Hematopoietic multipotent progenitor cell treated with erythropoietin and hydrocortisone succinate and interleukin-3 and kit ligand, for 6 days (in vitro differentiated cells): Measurements from ENCODE around the gene STARD3NL.
"Not testable (repeated sequence)": the region's sequence is repeated elsewhere in the genome, so short reads cannot be mapped to it uniquely, and the experiment has no call there.

Experiments
- DNase-seq: peaks from one replicate; pipeline ENCODE4 v3.0.0-alpha.2; 2015

The STARD3NL gene, protein sequence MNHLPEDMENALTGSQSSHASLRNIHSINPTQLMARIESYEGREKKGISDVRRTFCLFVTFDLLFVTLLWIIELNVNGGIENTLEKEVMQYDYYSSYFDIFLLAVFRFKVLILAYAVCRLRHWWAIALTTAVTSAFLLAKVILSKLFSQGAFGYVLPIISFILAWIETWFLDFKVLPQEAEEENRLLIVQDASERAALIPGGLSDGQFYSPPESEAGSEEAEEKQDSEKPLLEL

DNA sequence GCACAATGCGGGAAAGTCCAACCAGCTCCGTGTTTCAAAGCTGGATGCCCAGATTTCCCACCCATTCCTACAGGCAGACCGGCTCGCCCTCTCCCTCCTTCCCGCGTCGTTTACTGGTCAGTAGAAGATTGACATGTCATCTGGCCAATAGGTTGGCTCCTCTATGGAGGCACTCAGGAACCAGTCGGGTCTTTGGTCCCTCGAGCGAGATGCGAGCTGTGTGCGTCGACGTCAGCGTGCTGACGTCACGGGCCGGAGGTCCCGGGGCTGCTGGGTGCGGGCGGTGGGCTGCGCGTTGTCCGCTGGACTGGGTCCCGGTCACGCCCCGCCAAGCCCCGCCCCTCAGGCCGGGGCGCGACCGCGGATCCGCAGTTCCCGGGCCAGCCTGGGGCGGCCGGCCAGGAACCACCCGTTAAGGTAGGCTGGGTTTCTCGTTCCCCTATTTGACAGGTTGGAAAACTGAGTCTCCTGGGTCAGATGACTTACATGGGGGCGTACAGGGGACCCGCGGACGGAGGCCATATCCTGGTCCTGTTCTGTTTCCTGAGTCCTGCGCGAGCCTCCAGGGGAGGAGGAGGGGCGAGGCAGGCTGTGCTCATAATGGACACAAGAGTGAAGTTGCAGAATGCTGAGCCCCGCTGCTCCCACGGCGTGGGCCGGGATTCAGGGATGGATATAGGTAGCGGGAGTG lies at the start of gene STARD3NL:
STARD3NL (plus strand) TSS at position 242 of the 691 bp plus-strand sequence. CDS start 29,260 bp downstream, outside the sequence.
- DNase-seq: peak; percentile 100

DNA sequence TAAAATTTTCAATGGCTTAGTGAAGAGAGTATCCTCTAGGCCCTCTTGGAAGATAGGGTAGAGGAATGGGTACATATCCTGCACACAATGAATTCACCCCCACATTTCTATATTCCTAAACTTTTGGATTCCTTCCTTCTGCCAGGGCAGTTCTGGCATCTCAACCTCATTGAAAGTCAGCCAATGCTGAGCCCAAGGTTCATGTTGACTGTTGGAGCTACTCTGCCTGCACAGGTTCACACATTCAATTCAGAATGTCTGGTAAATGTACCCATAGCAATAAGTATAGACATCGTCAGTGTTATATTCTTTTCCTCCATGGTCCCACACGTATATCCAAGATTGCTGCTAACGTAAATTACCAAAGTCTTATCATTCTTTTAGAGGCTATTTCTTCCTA lies 48.9 kb upstream of the STARD3NL start:
- no peak for DNase-seq

DNA sequence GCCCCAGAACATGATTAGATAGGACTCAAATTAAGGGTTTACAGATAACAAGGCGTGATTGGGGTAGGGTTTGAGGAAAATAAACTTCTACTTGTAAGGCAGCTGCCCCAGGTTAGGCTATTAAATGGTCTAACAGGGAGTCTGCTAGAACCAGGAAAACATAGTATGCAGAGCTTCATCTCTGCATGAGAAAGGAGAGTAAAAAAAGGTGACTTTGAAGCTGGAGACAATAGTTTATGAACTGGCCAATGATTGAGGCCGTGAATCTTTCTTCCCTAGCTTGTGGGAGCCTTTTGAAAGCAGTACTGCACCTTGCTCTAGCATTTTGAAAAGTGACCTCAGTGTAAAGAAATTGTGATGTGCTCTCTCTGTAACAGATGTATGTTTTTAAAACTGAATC lies 48.5 kb upstream of the STARD3NL start:
- DNase-seq: no peak

DNA sequence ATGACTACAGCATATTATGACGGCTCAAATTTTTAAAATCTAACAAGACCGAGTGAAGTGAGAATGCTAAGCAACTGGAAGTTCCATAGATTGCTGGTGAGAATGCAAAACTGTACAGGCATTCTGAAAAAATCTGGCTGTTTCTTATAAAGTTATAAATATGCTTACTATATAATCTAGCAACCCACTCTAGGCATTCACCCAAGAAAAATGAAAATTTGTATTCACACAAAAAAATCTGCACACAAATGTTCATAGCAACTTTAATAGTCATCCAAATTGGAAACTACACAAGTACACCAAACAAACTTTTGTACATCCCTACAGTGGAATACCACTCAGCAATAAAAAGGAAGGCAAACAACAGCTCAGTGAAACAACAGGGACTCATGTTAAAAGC lies 39.9 kb upstream of the STARD3NL start:
- DNase-seq: no peak

DNA sequence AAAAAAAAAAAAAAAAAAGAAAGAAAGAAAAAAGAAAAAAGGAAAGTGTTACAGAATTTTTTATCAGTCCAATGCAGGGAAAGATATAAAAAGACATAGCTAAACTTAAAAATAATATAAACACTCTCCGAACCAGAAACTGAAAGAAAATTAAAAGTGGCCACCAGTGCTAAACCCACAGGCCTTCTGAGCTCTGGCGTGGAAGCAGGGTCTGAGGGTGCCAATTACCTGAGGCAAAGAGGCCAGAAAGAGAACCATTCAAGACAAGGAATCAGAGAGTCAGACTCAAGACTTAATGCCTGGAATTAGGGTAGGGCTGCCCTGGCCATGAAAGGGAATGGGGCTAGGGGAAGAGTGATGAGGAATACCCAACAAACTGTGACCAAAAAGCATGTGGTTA lies 36.9 kb upstream of the STARD3NL start:
- no peak for DNase-seq

DNA sequence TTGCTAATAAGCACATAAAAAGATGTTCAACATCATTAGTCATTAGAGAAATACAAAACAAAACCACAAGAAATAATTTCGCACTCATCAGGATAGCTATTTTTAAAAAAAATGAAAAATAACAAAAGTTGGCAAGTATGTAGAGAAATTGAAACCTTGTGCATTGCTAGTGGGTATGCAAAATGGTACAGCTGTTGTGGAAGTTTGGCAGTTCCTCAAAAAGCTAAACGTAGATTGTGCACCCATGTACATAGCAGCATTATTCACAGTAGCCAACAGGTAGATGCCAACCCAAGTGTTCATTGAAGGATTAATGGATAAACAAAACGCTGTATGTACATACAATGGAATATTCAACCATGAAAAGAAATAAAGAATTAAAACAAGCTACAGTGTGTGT lies 35.3 kb upstream of the STARD3NL start:
- DNase-seq: no peak

DNA sequence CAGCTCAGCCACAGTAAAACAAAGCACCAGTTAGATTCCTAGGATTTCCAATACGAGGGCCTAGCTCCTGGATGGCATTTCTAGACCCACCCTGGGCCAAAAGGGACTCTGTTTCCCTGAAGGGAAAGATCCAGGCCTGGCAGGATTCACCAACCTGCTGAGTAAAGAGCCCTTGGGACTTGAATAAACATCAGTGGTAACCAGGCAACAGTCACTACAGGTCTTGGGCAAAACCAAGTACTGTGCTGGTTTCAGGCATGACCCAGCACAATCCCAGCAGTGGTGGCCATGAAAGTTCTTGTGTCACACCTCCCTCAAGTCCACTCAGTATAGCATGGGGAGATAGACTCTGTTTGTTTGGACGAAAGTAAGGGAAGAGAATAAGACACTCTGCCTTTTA lies 31.0 kb upstream of the STARD3NL start:
- DNase-seq: no peak

DNA sequence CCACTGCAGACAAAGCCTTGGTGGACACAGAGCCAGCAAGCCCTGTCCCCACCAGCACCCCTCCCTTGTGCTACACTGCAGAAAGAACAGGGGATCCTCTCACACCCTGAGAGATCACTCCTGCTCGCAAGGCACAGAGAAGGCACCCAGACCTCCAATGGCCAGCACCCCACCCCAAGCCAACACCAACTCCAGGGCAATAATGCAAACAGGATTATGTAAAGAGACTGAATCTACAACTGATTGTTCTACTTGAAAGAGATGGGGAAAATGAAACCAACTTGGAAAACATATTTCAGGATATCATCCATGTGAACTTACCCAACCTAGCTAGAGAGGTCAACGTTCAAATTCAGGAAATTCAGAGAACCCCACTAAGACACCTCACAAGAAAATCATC lies 26.5 kb upstream of the STARD3NL start:
- DNase-seq: no peak

DNA sequence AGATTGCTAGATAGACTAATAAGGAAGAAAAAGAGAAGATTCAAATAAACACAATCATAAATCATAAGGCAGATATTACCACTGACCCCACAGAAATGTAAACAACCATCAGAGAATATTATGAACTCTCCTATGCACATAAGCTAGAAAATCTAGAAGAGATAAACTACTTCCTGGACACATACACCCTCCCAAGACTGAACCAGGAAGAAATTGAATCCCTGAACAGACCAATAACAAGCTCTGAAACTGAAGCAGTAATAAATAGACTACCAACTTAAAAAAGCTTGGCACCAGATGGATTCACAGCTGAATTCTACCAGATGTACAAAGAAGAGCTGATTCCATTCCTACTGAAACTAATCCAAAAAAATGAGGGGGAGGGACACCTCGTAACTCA lies 24.5 kb upstream of the STARD3NL start:
- no peak for DNase-seq

DNA sequence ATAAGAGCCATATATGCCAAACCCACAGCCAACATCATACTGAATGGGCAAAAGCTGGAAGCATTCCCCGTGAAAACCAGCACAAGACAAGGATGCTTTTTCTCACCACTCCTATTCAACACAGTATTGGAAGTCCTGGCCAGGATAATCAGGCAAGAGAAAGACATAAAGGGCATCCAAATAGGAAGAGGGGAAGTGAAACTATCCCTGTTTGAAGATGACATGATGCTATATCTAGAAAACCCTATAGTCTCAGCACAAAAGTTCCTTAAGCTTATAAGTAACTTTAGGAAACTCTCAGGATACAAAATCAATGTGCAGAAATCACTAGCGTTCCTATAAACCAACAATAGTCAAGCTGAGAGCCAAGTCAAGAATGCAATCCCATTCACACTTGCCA lies 23.8 kb upstream of the STARD3NL start:
- no peak for DNase-seq

DNA sequence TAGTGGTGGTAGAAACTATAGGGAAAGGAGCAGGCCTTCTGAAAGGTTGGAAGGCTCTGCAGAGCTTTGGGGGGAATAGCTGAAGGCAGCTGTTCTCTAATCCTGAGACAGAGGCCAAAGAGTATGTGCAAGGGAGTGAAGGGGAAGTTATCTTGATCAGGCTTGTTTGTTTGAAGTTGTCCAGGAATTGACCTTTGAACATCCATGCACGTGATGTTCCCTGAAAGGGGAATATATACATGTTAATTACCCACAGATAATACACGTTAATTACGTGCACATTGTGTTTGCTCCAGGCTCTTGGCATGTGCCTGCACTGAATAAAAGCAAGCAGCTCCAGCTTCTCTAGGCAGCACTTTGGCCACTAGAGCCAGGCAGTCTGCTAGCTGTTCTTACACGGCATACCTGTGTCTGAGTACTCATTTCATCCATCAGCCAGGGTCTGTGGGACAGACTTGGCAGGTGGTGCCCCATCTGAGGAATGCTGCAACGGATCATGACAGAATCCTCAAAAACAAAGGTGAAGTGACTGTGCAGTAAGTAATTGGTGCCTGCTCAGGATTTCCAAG lies 18.0 kb upstream of the STARD3NL start:
- no peak for DNase-seq

DNA sequence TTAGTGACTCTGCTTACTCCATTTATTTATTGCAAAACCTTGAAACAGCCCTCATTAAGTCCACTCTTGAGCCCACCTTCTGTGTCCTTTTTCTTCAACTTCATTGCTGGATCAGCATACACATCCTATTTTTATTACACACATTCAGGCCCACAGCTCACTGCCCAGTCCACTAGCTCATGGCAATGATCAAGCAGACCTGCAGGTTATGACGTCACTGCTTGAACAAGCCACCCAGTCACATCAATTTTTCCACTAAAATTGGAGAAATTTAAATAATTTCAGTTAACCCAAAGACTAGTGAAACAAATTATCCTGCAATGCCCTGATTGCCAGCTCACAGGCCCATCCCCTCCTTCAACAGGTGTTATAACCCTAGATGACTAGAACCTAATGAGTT lies 16.0 kb upstream of the STARD3NL start:
- DNase-seq: no peak

DNA sequence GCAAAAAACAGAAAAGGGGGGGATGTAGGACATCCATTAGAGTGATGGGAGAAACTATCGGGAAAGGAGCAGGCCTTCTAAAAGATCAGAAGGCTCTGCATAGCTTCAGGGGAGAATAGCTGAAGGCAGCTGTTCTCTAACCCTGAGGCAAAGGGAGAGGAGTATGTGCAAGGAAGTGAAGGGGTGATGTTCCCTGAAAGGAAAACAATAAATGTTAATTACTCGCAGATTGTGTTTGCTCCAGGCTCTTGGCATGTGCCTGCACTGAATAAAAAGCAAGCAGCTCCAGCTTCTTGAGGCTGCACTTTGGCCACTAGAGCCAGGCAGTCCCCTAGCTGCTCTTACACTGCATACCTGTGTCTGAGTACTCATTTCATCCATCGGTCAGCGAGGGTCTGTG lies 14.4 kb upstream of the STARD3NL start:
- DNase-seq: no peak

DNA sequence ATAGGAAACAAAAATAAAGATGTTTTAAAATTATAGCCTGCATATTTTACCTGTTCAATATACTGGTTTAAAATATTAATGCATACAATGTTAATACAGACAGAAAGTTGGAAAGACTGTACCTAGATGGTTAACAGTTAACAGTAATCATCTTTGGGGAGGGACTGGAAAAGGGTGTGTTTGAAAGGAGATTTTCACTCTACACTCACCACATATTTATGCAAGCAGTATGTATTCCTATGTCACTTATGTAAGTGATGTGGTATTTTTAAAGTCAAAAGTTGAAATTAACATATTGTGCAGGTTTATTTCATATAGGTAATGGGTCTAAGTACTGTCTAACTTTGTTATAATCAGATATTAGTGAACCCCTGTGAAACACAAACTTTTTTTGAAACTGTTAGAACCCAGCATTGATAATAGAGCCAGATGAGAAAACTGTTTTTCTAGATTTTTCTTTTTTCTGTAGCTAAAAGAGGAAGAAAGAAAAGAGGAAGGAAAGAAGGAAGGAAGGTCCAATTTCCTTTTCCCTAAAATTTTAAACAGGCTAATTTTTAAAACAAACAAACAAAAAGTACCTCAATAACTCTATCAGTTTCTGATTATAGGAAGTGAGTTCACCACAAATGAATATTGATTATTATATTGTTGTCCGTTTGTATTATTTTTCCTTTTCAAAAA lies 9.0 kb upstream of the STARD3NL start:
- DNase-seq: no peak

DNA sequence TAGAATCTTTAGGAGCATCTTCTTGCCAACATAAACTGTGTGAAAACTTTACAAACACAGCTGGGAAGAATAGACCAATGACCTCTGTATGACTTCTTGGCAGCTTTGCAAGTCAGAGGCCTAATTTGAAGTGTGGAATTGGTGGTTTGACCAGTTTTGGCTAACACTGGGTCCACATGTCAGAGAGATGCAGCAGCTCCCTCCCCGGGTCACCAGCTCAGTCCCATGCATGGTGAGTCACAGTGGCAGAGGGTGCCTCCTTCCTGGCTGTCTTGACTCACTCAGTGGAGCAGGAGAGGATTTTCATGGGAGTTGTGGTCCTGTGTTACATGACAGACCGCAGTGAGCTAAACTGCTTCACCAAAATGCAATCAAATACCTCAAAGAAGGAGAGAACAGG lies 8.2 kb upstream of the STARD3NL start:
- no peak for DNase-seq

DNA sequence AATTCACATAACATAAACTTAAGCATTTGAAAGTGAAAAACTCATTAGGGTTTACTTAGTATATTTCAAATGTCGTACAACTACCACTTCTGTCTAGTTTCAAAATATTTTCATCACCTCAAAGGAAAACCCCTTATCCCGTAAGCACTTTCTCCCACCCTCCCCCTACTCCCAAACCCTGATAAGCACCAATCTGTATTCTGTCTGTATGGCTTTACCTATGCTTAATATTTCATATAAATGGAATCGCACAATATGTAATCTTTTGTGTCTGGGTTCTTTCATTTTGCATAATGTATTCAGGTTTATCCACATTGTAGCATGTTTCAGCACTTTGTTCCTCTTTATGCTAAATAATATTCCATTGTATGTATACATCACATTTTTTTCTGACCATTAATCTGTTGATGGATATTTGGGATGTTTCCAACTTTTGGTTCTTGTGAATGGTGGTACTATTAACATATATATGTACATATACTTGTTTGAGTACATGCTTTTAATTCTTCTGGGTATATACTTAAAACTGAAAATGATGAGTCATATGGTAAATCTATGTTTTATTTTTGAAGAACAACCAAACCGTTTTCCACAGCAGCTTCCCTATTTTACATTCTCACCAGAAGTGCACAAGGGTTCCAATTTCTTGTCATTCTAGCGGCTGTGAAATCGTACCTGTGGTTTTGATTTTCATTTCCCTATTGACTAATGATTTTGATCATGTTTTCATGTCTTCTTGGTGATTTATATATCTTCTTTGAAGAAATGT lies 6.2 kb upstream of the STARD3NL start:
- peak; percentile 16 for DNase-seq

DNA sequence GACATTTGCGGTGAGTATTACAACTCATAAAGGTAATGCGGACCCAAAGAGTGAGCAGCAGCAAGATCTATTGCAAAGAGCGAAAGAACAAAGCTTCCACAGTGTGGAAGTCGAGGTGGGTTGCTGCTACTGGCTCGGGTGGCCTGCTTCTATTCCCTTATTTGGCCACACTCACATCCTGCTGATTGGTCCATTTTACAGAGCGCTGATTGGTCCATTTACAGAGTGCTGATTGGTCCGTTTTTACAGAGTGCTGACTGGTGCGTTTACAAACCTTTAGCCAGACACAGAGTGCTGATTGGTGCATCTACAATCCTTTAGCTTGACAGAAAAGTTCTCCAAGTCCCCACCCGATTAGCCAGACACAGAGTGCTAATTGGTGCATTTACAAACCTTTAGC lies 2.5 kb upstream of the STARD3NL start:
- DNase-seq: not testable (repeated sequence)

DNA sequence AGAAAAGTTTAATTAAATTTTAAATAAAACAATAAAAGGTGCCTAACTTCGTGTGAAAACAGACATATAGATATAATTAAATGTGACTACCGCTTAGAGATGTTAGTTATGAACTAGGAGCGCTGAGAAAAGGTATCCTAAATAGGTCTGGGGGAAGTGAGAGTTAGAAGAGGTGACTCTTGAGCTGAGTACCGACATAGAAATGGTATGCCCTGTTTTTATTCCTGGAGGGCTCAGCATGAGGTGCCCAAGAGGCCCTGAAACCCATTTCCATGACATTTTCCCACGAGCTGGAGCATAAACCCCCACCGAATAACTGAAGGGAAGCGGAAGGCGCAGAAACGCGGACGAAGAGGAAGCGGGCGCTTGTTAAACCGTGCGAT lies 433 bp upstream of the STARD3NL start:
- no peak for DNase-seq

DNA sequence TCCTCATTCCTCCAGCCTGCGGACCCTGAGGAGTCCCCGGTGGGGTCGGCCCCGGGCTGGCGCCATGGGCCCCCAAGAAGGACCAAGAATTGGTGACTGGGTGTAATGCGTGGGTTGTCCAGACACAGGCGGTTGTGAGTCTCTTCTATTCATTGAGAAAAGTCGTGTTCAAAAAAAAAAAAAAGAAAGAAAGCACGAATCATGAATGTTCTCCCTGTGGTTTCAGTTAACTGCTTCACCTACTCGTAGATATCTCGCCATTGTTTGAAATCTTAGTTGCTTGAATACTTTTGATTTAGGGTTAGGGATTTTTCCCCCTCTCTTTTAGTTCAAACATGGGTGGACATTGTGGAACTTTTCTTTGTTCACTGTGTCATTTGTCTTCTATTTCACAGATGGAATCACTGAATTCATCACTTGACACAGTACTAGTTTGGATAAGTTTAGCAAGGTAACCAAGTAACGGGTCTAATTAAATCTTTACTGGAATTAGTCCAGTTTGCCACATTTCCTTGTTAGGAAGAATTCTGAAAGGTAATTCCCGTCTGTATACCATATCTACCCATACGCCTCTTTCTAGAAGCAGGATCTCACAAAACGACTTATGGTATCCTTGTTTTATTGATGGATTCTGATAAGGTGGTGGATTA lies 775 bp downstream of the STARD3NL start:
- peak; percentile 66 for DNase-seq

DNA sequence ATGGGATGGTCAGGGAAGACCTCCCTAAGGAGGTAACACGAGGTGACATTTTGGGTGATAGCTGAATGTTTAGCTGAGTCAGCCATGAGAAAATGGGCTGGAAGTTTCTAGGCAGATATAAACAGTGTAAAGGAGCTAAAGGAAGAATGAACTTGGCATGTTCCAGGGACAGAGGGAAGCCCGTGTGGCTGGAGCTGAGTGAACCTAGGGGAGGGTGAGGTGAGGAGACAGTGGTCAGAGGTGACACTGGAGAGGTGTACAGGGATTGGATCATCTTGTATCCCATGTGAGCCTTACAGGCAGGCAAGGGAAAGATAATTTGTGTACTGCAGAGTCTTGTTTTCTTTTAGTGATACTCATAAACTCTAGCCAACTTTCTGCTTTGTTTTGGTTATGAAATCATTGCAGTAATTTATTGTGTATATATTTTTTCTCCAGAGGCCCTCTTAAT lies 1.8 kb downstream of the STARD3NL start:
- DNase-seq: peak; percentile 40

DNA sequence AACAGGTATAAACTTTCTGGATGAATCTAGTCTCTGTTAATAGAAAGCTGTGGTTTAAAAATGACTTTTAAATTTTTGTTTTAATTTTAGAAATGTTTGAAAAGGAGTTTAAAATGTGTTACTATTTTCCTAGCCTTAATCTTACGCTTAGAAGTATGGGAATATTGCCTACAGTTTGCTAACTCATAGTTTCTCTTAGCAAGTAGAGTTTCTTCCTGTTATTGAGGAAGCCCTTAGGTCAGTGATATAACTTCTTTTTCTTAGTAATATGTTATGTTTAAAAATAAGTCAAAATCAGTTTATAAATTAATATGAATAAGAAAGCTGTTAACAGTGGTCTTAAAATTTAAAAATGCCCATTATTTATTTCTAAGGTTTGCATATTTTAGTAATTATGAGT lies 3.1 kb downstream of the STARD3NL start:
- DNase-seq: peak; percentile 18

DNA sequence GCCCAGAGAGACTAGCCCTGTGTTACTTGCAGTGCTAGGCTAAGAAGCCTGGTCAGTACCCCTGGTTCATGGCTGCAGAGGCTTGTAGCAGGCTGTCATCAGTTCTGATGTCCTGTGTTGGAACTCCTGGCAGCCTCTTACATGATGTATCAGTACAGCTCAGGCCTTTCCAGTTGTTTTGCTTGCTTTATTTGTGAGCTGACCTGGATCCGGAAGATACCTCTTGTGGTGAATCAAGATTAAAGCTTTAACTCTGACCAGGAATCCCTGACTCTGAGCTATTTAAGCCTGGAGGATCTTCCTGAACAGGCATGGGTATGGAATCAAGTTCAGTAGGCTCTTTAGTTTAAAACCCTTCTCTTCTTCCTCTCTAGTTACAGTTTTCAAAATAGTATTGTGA lies 4.4 kb downstream of the STARD3NL start:
- DNase-seq: peak; percentile 16
